GM19240 (cell line): ENCODE results near the gene MAGEF1.

ENCODE experiments used
- DNase-seq: peaks from one replicate; pipeline ENCODE4 v3.0.0; 2011; ENCODE audit warnings: low spot score; ENCODE audit not compliant: insufficient read length

Gene MAGEF1, protein sequence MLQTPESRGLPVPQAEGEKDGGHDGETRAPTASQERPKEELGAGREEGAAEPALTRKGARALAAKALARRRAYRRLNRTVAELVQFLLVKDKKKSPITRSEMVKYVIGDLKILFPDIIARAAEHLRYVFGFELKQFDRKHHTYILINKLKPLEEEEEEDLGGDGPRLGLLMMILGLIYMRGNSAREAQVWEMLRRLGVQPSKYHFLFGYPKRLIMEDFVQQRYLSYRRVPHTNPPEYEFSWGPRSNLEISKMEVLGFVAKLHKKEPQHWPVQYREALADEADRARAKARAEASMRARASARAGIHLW

GRCh38 chr3:184711493-184712247 lies at the start of gene MAGEF1:
MAGEF1 (minus strand) TSS chr3:184712064; CDS start chr3:184711821, 243 bp downstream.
- DNase-seq, result peak; percentile 78

- DNase-seq, result no peak
Observed at GRCh38 chr3:184761075-184761841, 49.4 kb upstream of the MAGEF1 start.

- no peak for DNase-seq
Observed at GRCh38 chr3:184760337-184761074, 48.6 kb upstream of the MAGEF1 start.

DNA sequence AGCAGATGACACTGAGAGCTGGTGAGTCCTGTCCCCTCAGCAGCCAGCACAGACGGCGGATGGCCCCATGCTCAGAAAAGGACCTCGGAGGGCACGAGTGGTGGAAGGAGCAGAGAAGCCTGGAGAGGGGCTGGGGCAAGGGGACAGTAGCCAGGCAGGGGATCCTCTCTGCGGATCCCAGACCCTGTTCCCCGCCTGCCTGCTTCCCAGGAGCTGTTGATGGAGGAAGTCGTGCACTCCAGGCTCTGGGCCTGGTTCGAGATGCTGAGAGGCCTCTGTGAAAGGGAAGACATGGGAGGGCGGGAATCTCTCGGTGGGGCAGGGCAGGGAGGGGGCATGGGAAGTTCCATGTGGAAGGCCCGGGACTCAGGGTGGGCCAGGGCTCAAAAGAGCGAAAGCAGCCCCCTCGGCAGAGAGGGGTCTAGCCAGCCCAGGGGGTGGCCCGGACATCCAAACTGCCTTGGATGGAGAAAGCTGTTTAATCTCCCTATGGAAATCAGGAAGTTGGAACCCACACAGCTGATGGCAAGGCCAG lies 47.9 kb upstream of the MAGEF1 start:
- DNase-seq, result no peak

DNA sequence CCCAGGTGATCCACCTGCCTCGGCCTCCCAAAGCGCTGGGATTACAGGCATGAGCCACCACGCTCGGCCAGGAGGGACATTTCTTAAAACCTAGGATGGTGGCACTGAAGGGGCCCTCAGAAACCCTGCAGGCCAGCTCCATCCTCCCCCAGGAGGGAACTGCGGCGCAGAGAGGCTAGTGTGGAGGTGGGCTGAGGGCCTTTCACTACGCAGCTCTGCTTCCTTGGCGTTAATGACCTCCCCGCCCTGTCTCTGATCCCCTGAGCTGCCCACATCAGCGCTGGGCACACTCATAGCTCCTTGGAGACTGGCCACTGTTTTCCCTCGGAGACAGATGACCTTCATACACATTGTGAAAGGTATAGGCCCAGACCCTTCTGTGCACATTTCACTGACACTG lies 46.2 kb upstream of the MAGEF1 start:
- DNase-seq, result no peak

DNA sequence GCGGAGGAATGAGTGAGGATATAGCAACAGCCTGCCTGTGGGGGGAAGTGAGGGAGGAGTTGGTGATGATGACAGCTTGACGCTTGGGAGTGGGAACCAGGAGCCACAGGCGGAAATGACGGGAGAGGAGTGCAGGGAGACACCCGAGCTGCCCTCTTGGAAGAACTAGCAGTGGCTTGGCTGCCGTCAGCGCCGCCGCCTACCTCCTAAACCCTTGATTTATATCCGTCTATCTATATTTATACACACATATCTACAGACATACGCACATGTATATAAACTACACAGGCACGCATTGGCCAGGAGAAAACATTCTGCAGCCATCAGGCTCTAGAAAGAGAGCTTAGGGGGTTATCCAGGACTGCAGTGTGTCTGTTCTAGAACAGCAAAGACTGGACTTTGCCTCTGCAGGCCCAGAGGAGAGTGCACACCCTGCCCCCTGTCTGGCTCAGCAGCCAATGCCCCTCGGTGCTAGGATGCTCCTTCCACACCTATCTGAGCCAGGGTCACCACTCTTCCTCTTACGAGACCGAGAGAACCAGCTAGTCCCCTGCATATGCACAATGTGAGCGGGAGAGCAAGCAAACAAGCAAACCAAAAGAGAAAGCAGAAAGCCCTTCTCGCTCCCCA lies 45.3 kb upstream of the MAGEF1 start:
- no peak for DNase-seq

DNA sequence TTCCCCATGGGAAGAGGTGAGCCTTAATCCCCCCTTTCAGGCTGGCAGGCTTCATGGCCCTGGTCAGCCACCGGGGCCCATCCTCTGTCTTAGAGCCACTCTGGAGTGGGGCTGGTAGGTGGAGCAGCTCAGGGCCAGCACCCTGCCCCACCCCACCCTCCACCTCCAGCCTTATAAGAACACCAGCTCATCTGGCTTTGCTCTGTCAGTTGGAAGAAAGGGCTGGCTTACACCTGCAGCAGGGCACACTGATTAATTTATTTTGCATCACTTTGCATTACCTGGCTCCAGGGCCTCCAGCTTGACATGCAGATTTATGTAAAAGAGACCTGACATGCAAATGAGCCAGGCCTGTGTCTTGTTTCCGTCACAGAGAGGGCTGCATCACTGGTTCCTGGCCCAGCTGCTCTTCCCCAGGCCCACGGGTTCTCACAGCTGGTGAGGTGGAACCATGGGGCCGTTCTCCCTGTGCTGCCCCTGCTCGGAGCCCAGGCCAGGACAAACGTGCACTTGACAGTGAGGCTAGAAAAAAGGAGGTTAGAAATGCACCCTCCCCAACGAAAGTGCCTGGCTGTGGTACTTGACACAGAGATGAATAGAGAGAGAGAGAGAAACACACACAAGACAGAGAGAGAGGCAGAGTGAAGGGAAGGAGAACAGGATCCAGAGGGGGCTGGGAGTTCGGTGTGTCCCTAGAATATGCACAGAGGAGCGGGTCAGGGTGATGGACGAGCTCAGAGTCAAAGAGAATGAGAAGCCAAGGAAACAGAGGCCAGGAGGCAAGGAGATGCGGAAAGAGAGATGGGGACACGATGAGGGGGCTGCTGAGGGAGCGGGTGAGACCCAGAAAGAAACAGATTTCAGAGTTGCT lies 44.5 kb upstream of the MAGEF1 start:
- no peak for DNase-seq

DNA sequence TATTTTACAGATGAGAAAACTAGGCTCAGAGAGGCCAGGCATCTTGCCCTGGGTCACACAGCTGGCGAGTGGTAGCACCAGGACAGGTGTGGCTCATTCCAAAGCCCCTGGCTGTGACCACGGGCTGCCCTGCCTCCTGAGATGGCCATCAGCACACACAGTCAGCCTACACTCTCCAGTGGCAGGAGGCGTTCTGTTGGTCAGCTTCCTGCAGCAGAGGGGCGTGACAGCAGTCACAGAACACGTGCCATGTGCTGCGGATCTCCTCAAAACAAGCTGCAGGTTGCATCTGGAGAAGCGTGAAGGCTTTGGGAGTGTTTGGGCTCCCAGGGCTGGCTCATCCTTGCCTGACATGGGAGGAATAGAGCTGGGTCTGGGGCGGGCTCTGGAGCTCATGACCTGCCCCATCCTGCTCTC lies 43.5 kb upstream of the MAGEF1 start:
- DNase-seq, result no peak

- no peak for DNase-seq
Observed at GRCh38 chr3:184752361-184752760, 40.5 kb upstream of the MAGEF1 start.

- no peak for DNase-seq
Observed at GRCh38 chr3:184751204-184752040, 39.6 kb upstream of the MAGEF1 start.

DNA sequence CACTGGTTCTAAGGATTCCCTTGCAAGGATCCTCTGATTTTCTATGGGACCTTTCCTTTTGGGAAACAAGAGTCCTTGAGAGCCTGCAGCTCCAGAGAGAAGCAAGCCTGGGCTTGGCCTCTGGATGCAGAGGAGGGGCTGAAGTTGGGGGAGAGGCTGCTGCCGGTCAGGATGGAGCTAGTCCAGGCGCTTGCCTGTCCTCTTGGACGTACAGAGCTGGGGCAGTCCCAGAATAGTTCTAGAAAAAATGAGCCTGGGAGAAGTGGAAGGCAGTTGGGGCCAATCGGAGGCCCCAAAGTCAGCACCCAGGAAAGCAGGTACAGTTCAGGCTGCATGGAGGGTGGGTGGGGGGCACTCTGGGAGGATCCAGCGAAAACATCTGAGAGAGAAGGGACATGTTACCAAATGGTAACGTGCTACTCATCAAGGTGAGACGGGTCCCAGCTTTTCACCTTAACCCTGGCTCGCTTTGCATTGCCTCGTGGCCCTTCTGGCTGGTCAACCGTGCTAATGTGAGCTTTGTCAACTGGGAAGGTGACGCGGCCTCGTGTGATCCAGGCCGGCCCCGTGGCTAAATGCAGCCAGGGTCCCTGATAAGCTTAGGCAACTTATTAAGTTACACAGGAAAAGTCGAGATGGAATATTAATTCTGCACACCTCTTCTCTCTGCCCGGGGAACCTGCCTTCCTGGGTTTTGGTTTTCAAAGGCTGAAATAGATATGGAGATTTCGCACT lies 38.7 kb upstream of the MAGEF1 start:
- no peak for DNase-seq

DNA sequence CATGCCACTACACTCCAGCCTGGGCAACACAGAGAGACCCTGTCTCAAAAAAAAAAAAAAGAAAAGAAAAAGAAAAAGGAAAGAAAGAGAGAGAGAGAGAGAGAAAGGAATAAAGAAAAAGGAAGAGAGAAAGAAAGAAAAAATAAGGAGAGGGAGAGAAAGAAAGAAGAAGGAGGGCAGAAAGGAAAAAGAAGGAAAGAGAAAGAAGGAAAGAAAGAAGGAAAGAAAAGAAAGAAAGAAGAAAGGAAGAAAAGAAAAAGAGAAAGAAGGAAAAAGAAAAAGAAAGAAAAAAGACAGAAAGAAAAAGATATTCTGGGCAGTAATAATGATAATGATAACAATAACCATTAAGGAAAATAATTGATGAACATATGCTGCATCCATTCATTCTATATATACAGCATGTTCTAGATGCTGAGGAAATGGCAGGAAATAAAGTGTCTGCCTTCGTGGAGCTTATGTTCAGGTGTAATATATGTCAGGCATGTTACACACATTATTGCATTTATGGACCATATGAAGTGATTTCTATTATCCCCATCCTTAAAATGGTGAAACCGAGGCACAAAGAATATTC lies 37.4 kb upstream of the MAGEF1 start:
- no peak for DNase-seq

DNA sequence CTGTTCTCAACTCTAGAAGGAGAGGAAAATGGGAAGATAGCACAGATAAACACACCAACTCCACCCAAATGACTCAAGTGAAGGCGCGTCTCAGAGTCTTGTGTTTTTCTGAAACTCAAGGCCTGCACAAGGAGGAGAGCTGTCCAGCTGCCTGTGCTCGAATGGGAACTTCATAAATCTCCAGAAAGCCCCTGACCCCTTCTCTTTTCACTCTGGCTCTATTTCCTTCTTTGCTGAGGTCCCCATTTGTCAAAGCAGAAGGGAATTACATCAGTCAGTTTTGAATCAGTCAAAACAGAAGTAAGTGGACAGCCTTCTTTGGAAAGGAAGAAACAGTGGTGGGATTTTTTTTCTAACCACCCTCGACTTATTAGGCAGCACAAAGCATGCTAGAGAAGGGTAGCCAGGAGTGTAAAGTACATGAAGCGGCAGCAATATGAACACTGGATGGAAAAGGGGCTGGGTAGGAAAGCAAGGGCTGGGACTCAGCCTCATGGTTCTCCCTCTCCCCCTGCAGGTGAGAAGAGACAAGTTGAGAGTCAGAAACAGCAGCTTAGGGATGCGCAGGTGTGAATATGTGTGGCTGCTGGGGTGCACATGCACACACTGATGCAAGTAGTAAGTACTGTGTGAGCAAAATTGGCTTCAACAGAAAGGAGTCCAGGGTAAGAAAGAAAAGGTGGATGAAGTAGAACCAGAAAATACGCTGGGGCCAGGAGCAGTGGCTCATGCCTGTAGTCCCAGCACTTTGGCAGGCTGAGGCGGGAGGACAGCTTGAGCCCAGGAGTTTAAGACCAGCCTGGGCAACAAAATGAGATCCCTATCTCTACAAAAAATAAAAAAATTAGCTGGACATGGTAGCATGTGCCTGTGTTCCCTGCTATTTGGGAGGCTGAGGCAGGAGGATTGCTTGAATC lies 36.6 kb upstream of the MAGEF1 start:
- DNase-seq, result no peak

DNA sequence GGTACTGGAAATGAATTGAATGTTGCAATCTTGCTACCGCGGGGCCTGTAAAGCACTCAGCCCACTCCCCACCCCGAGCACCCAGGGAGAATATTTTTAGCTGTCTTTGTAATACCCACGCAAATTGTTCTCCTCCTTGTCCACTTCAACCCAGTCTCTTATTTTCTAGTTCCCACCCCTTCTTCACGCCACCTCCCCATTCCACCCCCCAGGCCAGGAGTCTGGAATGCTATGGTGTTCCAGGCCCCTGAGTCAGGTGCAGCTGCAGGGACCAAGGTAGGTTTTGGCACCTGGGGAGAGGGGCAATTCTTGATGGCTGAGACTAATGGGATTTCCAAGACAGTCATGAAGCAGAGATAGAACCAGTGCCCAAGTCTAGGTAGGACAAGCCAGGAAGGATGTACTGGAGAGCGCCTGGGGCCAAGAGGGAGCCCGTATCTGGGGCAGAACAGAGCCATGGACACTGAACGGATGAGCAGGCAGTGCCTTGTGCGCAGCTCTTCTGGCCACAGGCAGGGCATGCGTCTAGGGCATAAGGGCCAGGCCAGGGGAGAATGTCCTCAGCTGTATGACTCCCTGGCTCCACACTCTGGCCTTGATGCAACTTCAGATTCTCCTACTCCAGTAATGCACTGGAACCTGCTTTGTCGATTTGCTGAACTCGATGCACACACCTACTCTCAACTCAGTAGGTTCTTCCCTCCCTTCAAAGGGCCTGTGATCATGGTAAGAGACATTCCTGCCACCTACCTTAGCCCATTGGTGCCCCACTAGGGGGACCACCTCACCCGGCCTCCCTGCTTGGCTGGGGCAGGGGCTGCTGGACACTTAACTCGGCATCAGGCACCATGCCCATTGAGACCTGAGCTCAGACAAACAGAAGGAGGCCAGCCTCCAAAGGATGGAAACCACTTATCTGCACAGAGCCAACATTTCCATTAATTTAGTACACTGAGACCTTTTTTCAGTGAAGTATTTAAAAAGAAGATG lies 34.6 kb upstream of the MAGEF1 start:
- no peak for DNase-seq

DNA sequence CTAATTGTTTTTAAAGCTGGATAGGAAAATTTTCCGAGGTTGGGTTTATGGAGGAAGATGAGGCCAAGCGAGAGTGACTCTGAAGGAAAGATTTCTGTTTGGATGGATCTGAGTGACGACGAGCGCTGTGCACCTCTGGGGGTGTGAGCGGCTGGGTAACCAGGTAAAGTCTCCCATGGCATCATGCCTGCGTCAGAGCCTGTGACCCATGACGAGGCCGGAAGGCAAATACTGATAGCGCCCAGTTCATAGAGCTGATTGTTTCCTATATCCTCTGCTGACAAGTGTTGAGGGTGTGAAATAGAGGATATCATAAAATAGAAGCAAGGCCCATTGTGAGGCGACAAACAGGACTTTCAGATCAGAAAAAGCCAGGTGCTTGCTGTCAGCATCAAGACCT lies 33.7 kb upstream of the MAGEF1 start:
- DNase-seq, result no peak

DNA sequence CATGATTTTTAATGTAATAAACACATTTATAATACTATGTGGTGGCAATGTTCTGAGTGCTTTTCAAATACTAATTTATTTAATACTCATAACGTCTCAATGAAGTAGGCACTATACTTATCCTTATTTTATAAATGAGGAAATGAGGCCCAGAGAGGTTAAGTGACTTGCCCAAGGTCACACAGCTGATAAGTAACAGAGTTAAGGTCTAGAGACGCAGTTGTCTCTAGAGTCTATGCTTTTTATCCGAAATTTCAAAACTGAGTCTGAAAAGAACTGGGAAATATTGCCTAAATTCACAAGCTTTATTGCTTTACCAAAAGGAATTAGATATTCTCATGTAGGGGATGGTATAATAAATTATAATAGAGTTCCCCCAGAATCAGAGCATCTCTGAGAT lies 31.4 kb upstream of the MAGEF1 start:
- DNase-seq, result no peak
